DOHH2 (cell line): ENCODE measurements around the gene GLP2R.

Experiments
- H3F3A ChIP-seq: fragments of 200-600 bp; sonication (generic), shearing (Covaris generic); 2 replicates; pipeline ENCODE4 v1.6.0; 2016; ENCODE audit warnings: antibody characterized with exemption, mild to moderate bottlenecking; ENCODE audit not compliant: control insufficient read depth, insufficient read depth
- H3K27ac ChIP-seq: fragments of 200-600 bp; sonication (generic); 2 replicates; pipeline ENCODE4 v1.5.1; 2014; ENCODE audit warnings: low read depth, mild to moderate bottlenecking, low read length, moderate library complexity
- H3K27me3 ChIP-seq: fragments of 200-600 bp; sonication (generic); 2 replicates; pipeline ENCODE4 v1.6.1; 2014; ENCODE audit warnings: mild to moderate bottlenecking, low read length, mixed read lengths; ENCODE audit not compliant: control insufficient read depth
- H3K36me3 ChIP-seq: fragments of 200-600 bp; sonication (generic); 2 replicates; pipeline ENCODE4 v1.6.1; 2014; ENCODE audit warnings: mild to moderate bottlenecking, low read length, moderate library complexity, mixed read lengths; ENCODE audit not compliant: control insufficient read depth
- H3K4me1 ChIP-seq: fragments of 200-600 bp; sonication (generic); 2 replicates; pipeline ENCODE4 v1.6.1; 2014; ENCODE audit warnings: mild to moderate bottlenecking, low read length, mixed read lengths; ENCODE audit not compliant: control insufficient read depth
- H3K4me2 ChIP-seq: fragments of 200-600 bp; sonication (generic); 2 replicates; pipeline ENCODE4 v1.6.0; 2014; ENCODE audit warnings: mild to moderate bottlenecking, low read length, moderate library complexity
- H3K4me3 ChIP-seq: fragments of 200-600 bp; sonication (generic); 2 replicates; pipeline ENCODE4 v1.5.1; 2014; ENCODE audit warnings: mild to moderate bottlenecking, low read length, mixed read lengths
- H3K79me2 ChIP-seq: fragments of 200-600 bp; sonication (generic); 2 replicates; pipeline ENCODE4 v1.6.1; 2014; ENCODE audit warnings: mild to moderate bottlenecking, low read length, mixed read lengths; ENCODE audit not compliant: control insufficient read depth
- H3K9me2 ChIP-seq: fragments of 200-600 bp; sonication (generic); replicated peaks from 2 replicates; pipeline ENCODE4 v1.6.1; 2014; ENCODE audit warnings: mild to moderate bottlenecking, low read length, mixed read lengths; ENCODE audit not compliant: control insufficient read depth
- H3K9me3 ChIP-seq: fragments of 200-600 bp; sonication (generic); 2 replicates; pipeline ENCODE4 v1.6.1; 2014; ENCODE audit warnings: antibody characterized with exemption, low read length, mixed read lengths; ENCODE audit not compliant: control insufficient read depth, insufficient read depth
- H4K20me1 ChIP-seq: fragments of 200-600 bp; sonication (generic); 2 replicates; pipeline ENCODE4 v1.6.0; 2014; ENCODE audit warnings: low read depth, mild to moderate bottlenecking, antibody characterized with exemption, low read length, moderate library complexity; ENCODE audit not compliant: control insufficient read depth, insufficient read depth
- CTCF ChIP-seq: fragments of 200-600 bp; sonication (generic); IDR thresholded peaks from one replicate; pipeline ENCODE4 v1.5.1; 2014; ENCODE audit warnings: antibody characterized with exemption, mild to moderate bottlenecking, low read depth, low read length; ENCODE audit not compliant: poor library complexity, severe bottlenecking
- EZH2phosphoT487 ChIP-seq: fragments of 200-600 bp; sonication (generic); IDR thresholded peaks from 2 replicates; pipeline ENCODE4 v1.6.1; 2017; ENCODE audit warnings: borderline replicate concordance, mild to moderate bottlenecking, antibody characterized with exemption, low read length, moderate library complexity, mixed read lengths

GLP2R gene

DNA sequence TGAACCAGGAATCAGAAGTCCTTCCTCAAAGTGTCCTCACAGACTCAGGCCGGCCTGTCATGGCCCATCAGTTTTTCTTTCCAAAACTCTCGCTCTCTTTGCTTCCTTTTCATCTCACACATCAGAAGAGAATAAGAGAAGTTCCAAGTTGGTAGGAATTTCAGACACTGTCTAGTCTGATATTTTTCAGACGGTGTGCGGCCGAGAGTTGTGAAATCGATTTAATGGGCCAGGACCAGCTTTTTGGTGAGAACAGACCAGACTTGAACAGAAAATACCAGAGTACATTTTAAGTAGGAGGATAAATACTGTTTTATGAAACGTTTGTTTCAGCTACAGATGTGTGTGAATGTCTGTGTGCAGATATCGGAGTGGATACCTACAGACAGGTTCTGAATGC is 104.1 kb downstream of the GLP2R start:
- no peak overlapping the region for H3K27ac ChIP-seq
- H3K4me3 ChIP-seq: no peak overlapping the region
- H3K27me3 ChIP-seq: no peaks in the 10 kb centered on the region
- H3K9me3 ChIP-seq: no peaks in the 10 kb centered on the region
- no peaks in the 10 kb centered on the region for H3K4me1 ChIP-seq
- H3K79me2 ChIP-seq: no peaks in the 10 kb centered on the region
- H3K4me2 ChIP-seq: no peak overlapping the region
- H3F3A ChIP-seq: no peaks in the 10 kb centered on the region
- H4K20me1 ChIP-seq: no peaks in the 10 kb centered on the region
- no peaks in the 10 kb centered on the region for H3K9me2 ChIP-seq
- no peaks in the 10 kb centered on the region for H3K36me3 ChIP-seq
- TF ChIP-seq EZH2phosphoT487 (no peak), CTCF (no peak)

DNA sequence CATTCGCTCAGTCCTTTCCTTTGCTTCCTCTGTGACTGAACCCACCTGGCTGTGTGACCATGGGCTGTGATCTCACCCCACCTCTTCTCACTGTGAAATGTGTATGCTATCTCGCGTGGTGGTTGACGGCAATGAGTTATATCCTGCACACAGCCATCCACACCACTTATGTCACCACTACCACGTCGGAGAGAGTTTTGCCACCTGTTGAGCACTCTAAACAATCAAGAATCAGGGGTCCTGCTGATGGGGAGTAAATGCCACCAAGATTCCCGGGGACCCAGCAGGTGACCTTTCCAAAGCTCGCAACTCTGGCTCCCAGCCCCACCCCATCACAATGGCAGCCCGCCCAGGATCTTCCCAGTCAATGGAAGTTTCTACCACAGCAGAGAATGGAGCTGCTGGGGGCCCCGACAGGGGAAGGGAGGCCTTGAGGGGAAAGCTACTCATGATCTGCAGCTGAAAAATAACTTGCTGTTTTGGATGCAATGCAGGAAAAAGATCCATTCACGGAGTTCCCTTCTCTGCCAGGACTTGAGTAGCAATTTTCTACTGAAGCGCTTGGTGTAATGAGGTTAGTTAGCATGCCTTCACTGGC is 105.5 kb downstream of the GLP2R start:
- no peaks in the 10 kb centered on the region for H3F3A ChIP-seq
- H3K4me2 ChIP-seq: no peak overlapping the region
- H3K9me2 ChIP-seq: no peaks in the 10 kb centered on the region
- H3K79me2 ChIP-seq: no peaks in the 10 kb centered on the region
- H3K36me3 ChIP-seq: no peaks in the 10 kb centered on the region
- no peaks in the 10 kb centered on the region for H3K4me1 ChIP-seq
- H3K9me3 ChIP-seq: no peaks in the 10 kb centered on the region
- TF ChIP-seq CTCF (no peak), EZH2phosphoT487 (no peak)
- H4K20me1 ChIP-seq: no peaks in the 10 kb centered on the region
- H3K27me3 ChIP-seq: no peaks in the 10 kb centered on the region
- no peak overlapping the region for H3K4me3 ChIP-seq
- no peak overlapping the region for H3K27ac ChIP-seq

DNA sequence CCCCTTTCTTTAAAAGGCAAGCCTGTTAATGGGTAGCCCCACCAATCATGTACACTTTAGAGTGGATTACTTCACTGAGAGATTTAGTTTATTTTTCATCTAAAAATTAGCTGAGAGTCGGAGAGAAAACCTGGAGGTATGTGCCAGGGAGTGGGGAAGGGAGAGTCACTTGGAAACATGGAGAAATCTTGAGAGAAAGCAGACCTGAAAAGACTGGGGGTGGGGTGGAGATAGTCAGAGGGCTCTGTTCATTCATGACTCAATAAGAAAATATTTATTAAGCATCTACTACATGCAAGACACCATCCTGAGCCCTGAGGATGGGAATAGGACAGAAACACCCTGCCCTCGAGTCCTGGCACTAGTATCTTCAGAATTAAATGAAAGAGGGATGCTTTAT is 106.8 kb downstream of the GLP2R start:
- H3K27me3 ChIP-seq: no peaks in the 10 kb centered on the region
- H3K9me3 ChIP-seq: no peaks in the 10 kb centered on the region
- H4K20me1 ChIP-seq: no peaks in the 10 kb centered on the region
- TF ChIP-seq CTCF: no peak
- TF ChIP-seq EZH2phosphoT487: no peak
- no peaks in the 10 kb centered on the region for H3K4me1 ChIP-seq
- no peak overlapping the region for H3K4me2 ChIP-seq
- no peaks in the 10 kb centered on the region for H3K36me3 ChIP-seq
- H3K27ac ChIP-seq: no peak overlapping the region
- no peaks in the 10 kb centered on the region for H3K79me2 ChIP-seq
- no peak overlapping the region for H3K4me3 ChIP-seq
- H3F3A ChIP-seq: no peaks in the 10 kb centered on the region
- H3K9me2 ChIP-seq: no peaks in the 10 kb centered on the region
